ENCODE data around the gene IRF9.
A peak's percentile ranks its signal among the peaks of the same experiment; 100 is the strongest.

IRF9 gene

GRCh38 chr14:24160850-24161804 lies at the start of gene IRF9:
TSS of gene IRF9 (plus strand) at chr14:24161265. CDS start at chr14:24162145, 880 bp downstream.
- peak; percentile 97 for DNase-seq (ENCODE audit: low spot score)
- Mint-ChIP-seq H3K36me3 (ENCODE audit: low read depth) (peaks cover 85% of the 10 kb centered on the region), H3K4me1 (ENCODE audit: low read depth) (peaks cover 34% of the 10 kb centered on the region), H3K4me3 (peak within 1 kb of the TSS; percentile 98), H3K27ac (peak within 1 kb of the TSS; percentile 99), H3K27me3 (ENCODE audit: low read depth) (peaks cover 2% of the 10 kb centered on the region), H3K9me3 (no peaks in the 10 kb centered on the region)

- Mint-ChIP-seq H3K9me3 (no peaks in the 10 kb centered on the region), H3K27me3 (ENCODE audit: low read depth) (no peaks in the 10 kb centered on the region), H3K4me1 (ENCODE audit: low read depth) (peaks cover 32% of the 10 kb centered on the region), H3K36me3 (ENCODE audit: low read depth) (peaks cover 27% of the 10 kb centered on the region), H3K4me3 (peak overlapping the region; percentile 92), H3K27ac (peak overlapping the region; percentile 97)
- DNase-seq (ENCODE audit: low spot score), result no peak
Observed at GRCh38 chr14:24113379-24113800, 47.7 kb upstream of the IRF9 start.

GRCh38 chr14:24113801-24114531 lies 47.1 kb upstream of the IRF9 start:
- Mint-ChIP-seq H3K27ac (peak overlapping the region; percentile 97), H3K4me1 (ENCODE audit: low read depth) (peaks cover 29% of the 10 kb centered on the region), H3K9me3 (no peaks in the 10 kb centered on the region), H3K36me3 (ENCODE audit: low read depth) (peaks cover 32% of the 10 kb centered on the region), H3K4me3 (peak overlapping the region; percentile 92), H3K27me3 (ENCODE audit: low read depth) (no peaks in the 10 kb centered on the region)
- DNase-seq (ENCODE audit: low spot score), result peak; percentile 88

- H3K27ac Mint-ChIP-seq, result peak within 1 kb of the TSS; percentile 97
- peaks cover 40% of the 10 kb centered on the region for H3K36me3 Mint-ChIP-seq (ENCODE audit: low read depth)
- H3K27me3 Mint-ChIP-seq (ENCODE audit: low read depth), result no peaks in the 10 kb centered on the region
- peaks cover 27% of the 10 kb centered on the region for H3K4me1 Mint-ChIP-seq (ENCODE audit: low read depth)
- peak; percentile 99 for DNase-seq (ENCODE audit: low spot score)
- H3K9me3 Mint-ChIP-seq, result no peaks in the 10 kb centered on the region
- peak within 1 kb of the TSS; percentile 92 for H3K4me3 Mint-ChIP-seq
Observed at GRCh38 chr14:24114532-24115421, 46.3 kb upstream of the IRF9 start, which contains the start of the genes DCAF11 and NRL. TSS of gene DCAF11 (plus strand) at chr14:24114777. CDS start at chr14:24115595, 818 bp downstream. TSS of gene NRL (minus strand) at chr14:24114949. CDS start at chr14:24082848, 32,101 bp downstream.

GRCh38 chr14:24115422-24116127 lies 45.5 kb upstream of the IRF9 start:
- Mint-ChIP-seq H3K36me3 (ENCODE audit: low read depth) (peaks cover 43% of the 10 kb centered on the region), H3K27ac (peak overlapping the region; percentile 97), H3K9me3 (no peaks in the 10 kb centered on the region), H3K4me3 (peak overlapping the region; percentile 92), H3K27me3 (ENCODE audit: low read depth) (no peaks in the 10 kb centered on the region), H3K4me1 (ENCODE audit: low read depth) (peaks cover 26% of the 10 kb centered on the region)
- no peak for DNase-seq (ENCODE audit: low spot score)

- H3K4me1 Mint-ChIP-seq (ENCODE audit: low read depth), result peaks cover 25% of the 10 kb centered on the region
- H3K36me3 Mint-ChIP-seq (ENCODE audit: low read depth), result peaks cover 48% of the 10 kb centered on the region
- DNase-seq (ENCODE audit: low spot score), result no peak
- peak overlapping the region; percentile 97 for H3K27ac Mint-ChIP-seq
- peak overlapping the region; percentile 92 for H3K4me3 Mint-ChIP-seq
- no peaks in the 10 kb centered on the region for H3K27me3 Mint-ChIP-seq (ENCODE audit: low read depth)
- no peaks in the 10 kb centered on the region for H3K9me3 Mint-ChIP-seq
Observed at GRCh38 chr14:24116128-24116814, 44.8 kb upstream of the IRF9 start.

GRCh38 chr14:24117179-24117578 lies 43.9 kb upstream of the IRF9 start:
- no peak for DNase-seq (ENCODE audit: low spot score)
- H3K4me3 Mint-ChIP-seq, result no peak overlapping the region
- no peaks in the 10 kb centered on the region for H3K9me3 Mint-ChIP-seq
- H3K36me3 Mint-ChIP-seq (ENCODE audit: low read depth), result peaks cover 53% of the 10 kb centered on the region
- H3K4me1 Mint-ChIP-seq (ENCODE audit: low read depth), result peaks cover 25% of the 10 kb centered on the region
- H3K27me3 Mint-ChIP-seq (ENCODE audit: low read depth), result no peaks in the 10 kb centered on the region
- H3K27ac Mint-ChIP-seq, result no peak overlapping the region

GRCh38 chr14:24119691-24120090 lies 41.4 kb upstream of the IRF9 start:
- Mint-ChIP-seq H3K4me1 (ENCODE audit: low read depth) (peaks cover 25% of the 10 kb centered on the region), H3K27me3 (ENCODE audit: low read depth) (no peaks in the 10 kb centered on the region), H3K36me3 (ENCODE audit: low read depth) (peaks cover 68% of the 10 kb centered on the region), H3K27ac (no peak overlapping the region), H3K9me3 (no peaks in the 10 kb centered on the region), H3K4me3 (no peak overlapping the region)
- no peak for DNase-seq (ENCODE audit: low spot score)

- Mint-ChIP-seq H3K27me3 (ENCODE audit: low read depth) (no peaks in the 10 kb centered on the region), H3K9me3 (no peaks in the 10 kb centered on the region), H3K36me3 (ENCODE audit: low read depth) (peaks cover 60% of the 10 kb centered on the region), H3K4me1 (ENCODE audit: low read depth) (peaks cover 14% of the 10 kb centered on the region), H3K27ac (no peak overlapping the region), H3K4me3 (no peak overlapping the region)
- no peak for DNase-seq (ENCODE audit: low spot score)
Observed at GRCh38 chr14:24121210-24121609, 39.9 kb upstream of the IRF9 start.

- Mint-ChIP-seq H3K27me3 (ENCODE audit: low read depth) (no peaks in the 10 kb centered on the region), H3K27ac (no peak overlapping the region), H3K4me1 (ENCODE audit: low read depth) (peaks cover 8% of the 10 kb centered on the region), H3K36me3 (ENCODE audit: low read depth) (peaks cover 53% of the 10 kb centered on the region), H3K9me3 (no peaks in the 10 kb centered on the region), H3K4me3 (no peak overlapping the region)
- DNase-seq (ENCODE audit: low spot score), result no peak
Observed at GRCh38 chr14:24122416-24122815, 38.6 kb upstream of the IRF9 start.

- H3K9me3 Mint-ChIP-seq, result no peaks in the 10 kb centered on the region
- no peaks in the 10 kb centered on the region for H3K27me3 Mint-ChIP-seq (ENCODE audit: low read depth)
- no peak overlapping the region for H3K27ac Mint-ChIP-seq
- H3K36me3 Mint-ChIP-seq (ENCODE audit: low read depth), result peaks cover 48% of the 10 kb centered on the region
- DNase-seq (ENCODE audit: low spot score), result no peak
- H3K4me3 Mint-ChIP-seq, result no peak overlapping the region
- H3K4me1 Mint-ChIP-seq (ENCODE audit: low read depth), result peaks cover 5% of the 10 kb centered on the region
Observed at GRCh38 chr14:24122898-24123297, 38.2 kb upstream of the IRF9 start.

Data from T-helper 2 cell treated with Interferon-gamma antibody and Interleukin-4, amounts not matched to agents 5 μg/mL and 100 μg/mL, for 36 hours (primary cell).